HK-2 (cell line): Measurements from ENCODE around the gene PRDM16.

Source experiments
- DNase-seq: peaks from one replicate; pipeline ENCODE4 v3.0.0-alpha.2; 2018; ENCODE audit not compliant: unreplicated experiment

Gene PRDM16

GRCh38 chr1:3298197-3298596 lies 229.2 kb downstream of the PRDM16 start:
- no peak for DNase-seq

- DNase-seq, result no peak
Observed at GRCh38 chr1:3304246-3304645, 235.2 kb downstream of the PRDM16 start.

DNA sequence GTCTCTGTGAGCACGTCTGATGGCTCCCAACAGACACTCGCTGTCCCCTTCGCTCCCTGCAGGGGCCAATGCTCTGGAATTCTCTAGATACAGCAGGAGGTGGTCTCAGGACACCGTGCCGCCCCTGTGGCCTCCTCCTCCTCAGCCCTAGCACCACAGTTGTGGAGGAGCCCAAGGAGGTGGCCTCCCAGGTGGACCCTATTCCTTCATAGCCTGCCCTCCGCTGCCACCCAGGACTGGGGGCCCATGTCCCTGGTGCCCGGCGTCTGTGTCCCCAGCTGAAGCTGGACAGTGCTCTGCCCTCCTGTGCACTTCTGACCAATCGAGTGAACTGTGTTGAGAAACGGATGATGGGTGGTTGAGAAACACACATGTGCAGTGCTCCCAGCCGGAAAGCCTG lies 235.7 kb downstream of the PRDM16 start:
- DNase-seq, result no peak

- no peak for DNase-seq
Observed at GRCh38 chr1:3305156-3305555, 236.2 kb downstream of the PRDM16 start.

- peak; percentile 56 for DNase-seq
Observed at GRCh38 chr1:3306583-3307291, 237.7 kb downstream of the PRDM16 start.

- DNase-seq, result peak; percentile 41
Observed at GRCh38 chr1:3307359-3307758, 238.4 kb downstream of the PRDM16 start.

DNA sequence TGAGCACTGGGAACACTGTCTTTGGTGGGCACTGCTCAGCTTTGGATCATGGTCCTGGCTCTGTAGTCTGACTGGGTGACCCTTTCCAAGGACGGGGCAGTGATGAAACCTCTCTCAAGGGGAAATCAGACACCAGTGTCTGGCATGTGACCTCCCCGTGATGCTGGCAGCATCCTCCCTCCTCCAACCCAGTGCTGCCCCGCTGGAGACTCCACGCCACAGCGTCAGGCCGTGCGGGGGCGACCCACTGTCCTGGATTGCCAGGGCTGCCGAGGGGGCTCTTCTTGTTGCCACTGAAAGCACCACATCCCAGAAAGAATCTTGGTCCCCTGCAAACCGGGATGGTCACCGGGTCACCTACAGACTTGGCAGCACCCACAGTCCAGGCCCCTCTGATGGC lies 239.1 kb downstream of the PRDM16 start:
- no peak for DNase-seq

- DNase-seq, result no peak
Observed at GRCh38 chr1:3310718-3311400, 241.9 kb downstream of the PRDM16 start.

DNA sequence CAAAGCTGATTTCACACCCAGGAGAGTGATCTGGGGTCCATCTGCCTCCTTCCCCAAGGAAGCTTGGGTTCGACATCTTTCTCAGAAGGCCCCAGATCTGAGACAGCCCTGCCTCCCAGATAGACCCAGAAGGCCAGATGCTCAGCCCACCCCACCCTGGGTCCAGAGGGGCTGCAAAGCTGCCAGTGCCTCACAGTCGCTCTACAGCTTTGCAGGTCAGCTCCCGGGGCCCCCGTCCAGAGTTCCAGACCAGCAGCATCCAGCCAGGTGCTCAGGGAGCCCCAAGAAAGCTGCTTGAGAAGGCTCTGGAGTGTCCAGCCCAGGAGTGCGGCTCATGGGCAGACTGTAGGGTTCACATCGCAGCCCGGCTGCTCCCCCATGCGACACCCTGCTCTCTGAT lies 242.7 kb downstream of the PRDM16 start:
- DNase-seq, result no peak

DNA sequence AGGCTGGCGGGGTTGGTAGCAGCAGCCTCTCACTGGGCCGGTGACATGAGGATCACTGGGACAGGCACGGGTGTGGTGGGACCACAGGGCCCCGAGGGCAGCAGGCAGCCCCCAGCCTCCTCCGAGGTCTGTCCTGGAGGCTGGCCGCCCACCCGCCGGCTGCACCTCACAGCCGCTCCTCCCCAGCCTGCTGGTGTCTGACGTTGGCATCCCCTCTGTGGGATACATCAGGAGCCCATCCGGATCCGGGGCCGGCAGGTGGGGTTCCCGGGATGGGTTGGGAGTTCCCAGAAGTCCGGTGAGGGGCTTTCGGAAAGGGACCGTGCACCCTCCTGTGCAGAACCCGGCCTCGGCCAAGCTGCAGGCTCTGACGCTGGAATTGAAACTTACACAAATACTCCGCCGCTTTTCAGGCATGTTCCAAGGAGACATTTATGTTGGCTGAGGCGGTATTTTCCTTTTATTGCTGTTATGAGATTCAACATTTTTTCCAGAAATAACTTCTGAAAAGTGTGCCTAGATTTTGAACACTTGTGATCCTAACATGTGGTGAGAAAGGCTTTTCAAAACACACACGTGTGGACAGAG lies 243.4 kb downstream of the PRDM16 start:
- DNase-seq, result no peak

DNA sequence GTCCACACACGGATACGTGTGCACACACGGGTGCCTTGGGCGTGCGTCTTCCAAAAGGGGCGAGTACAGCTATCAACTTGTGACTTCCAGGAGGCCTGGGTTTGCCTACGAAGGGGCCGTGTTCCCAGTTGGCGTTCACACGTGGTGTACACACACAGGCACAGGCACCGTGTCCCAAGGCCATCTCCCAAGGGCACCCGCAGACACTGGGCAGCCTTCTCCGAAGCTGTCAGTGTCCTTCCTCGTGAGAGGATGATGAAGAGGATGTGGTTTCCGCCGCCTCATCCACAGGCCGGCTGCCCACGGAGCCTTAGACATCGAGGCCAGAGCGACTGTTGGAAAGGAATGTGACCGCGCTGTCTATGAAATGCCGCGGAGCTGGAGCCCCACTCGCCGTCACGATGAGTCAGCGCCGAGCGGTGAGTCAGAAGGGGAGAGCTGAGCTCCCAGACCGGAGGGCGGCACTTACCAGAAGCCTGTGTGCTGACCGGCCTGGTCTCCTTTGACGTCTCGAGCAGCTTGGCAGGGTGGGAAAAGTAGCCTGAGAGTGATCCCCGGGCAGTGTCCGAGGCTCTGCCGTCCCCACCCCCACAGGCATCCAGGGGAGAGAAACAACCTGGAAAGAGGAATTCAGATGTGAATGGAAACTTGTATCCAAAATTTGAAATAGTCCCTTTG lies 244.0 kb downstream of the PRDM16 start:
- peak; percentile 98 for DNase-seq

- DNase-seq, result no peak
Observed at GRCh38 chr1:3313576-3313950, 244.6 kb downstream of the PRDM16 start.

DNA sequence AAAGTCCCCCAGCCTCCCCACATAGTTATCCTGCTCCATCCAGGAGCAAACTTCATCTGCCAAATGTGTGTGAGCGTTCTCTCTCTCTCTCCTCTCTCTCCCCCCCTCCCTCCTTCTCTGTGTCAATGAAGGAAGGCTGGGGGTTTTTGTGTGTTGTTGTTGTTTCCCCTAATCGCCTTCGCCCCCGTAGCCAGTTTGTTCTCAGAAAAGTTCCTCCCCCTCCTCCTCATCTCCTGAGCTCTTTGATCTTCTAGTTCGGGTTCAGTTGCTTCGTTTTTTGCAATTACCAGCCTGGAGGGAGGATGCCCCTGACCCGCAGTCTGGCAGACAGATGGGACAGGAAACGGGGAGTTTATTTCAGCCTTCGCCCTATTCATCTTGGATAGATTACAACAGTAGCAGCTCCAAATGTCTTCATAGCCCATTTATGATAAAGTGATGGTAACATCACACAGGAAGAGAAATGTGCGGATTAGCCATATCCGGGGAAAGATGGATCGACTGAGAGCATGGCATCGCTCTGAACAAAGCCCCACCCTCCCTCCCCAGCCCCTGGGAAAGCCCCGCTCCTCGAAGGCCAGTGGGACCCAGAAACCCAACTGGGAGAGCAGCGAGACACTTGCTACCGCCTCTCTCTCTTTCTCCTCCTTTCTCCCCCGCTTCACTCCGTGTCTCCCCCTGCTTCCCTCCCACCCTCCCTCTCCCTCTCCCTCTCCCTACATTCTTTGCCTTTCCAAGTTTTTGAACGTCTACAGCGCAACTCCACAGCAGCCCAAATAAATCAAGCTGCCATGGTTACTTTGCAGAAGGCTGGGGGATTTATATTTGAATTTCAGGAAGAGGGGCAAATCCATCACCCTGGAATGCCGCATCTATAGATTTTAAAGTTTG lies 245.7 kb downstream of the PRDM16 start:
- DNase-seq, result no peak

- no peak for DNase-seq
Observed at GRCh38 chr1:3315399-3316339, 246.7 kb downstream of the PRDM16 start.

DNA sequence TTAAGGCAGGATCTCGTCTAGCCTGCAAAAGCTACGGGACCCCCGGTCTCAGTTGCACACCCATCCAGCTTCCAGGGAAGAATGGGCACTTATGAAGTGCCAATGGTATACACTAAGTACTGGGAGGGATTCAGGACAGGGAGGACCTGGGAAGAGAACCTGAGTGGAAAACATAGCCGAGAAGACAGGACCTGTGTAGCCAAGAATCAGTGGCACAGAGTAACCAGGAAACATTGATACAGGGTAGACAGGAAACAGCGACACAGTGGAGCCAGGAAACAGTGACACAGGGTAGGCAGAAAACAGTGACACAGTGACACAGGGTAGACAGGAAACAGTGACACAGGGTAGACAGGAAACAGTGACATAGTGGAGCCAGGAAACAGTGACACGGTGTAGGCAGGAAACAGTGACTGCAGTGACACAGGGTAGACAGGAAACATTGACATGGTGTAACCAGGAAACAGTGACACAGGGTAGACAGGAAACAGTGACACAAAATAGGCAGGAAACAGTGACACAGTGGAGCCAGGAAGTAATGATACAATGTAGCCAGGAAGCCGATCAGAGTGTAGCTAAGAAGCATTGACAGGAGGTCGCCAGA lies 247.4 kb downstream of the PRDM16 start:
- DNase-seq, result no peak

DNA sequence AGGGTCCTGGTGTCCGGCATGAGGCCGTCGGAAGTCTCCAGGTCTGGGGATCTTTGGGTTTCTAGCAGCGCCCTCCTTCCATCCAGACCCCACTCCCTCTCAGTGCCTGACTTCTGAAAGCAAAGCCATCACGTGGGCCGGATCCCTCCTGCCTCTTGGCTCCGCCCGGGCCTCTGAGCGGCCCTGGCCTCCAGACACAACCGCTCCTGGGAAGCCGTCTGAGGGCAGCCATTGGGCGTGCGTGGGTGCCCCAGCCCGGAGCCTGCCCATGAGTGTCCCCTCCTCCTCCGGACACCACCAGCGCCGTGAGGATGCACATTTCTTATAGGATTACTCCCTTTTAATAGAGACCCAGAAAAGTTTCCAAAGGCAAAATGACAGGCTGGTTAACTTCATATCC lies 248.5 kb downstream of the PRDM16 start:
- DNase-seq, result no peak

GRCh38 chr1:3318329-3318728 lies 249.3 kb downstream of the PRDM16 start:
- DNase-seq, result no peak

DNA sequence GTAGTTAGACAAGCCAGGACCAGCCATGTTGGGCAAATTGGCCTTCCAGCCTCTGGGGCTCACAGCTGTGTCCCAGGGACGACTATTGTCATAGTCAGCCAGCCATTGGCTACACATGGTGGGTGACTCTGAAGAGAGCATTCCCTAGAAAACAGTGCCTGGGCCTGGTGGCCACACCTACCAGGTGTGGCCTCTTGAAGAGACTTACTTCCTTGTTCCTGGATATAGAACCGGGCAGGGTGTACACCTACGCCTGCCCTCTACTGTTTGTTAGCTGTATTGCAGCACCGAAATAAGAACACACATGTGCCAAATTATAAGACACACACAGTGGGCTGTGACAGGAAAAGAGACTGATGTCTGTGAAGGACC lies 250.9 kb downstream of the PRDM16 start:
- peak; percentile 61 for DNase-seq

DNA sequence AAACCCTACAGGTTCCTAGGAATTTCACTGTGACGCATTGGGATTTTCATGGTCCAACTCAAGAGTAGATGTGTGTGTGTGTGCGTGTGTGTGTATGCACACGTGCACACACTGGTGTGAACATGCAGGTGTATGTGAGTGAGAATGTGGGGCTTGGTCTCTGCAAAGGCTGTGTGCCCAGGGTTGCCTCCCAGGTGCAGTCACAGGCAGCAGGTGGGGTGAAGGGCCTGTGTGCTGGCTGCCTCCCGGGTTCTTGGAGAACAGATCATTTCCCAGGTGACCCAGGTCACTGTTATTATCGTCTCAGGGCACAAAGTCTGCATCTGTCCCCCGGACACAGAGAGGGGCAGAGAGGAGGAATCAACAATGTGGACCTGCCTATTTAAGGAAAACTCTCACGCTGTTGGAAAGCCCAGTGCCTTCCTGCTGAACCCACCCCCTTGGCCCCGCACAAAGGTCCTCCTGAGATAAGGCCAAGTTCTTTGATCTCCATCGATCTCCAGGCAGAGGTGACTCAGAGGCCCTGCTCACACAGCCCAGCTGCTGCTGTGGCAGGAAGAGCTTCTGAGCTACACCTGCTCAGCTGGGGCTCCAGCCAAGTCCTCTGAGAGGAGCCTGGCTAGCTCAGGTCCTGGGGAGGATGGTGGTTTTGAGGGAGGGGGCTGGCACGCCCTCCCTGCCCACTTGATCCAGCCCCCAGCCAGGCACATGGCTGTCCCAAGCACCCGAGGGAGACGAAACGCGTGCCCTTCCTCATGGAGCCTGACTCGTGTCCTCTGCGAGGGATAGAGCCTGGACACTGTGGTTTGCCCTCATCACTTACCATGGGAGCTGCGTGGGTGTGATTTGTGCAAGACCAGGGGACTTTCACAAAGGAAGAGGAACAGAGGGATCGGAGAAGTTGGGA lies 251.5 kb downstream of the PRDM16 start:
- DNase-seq, result no peak
